ENCODE data around the gene DHRS3. TPM values are rescaled to one million over a fixed set of nuclear protein-coding genes. Genes with fewer than 3 reads are reported as not detected.

DHRS3 gene
- total and polyA plus RNA-seq, 2 of the 13 experiments (the other 11 are each of a cell fraction or from before 2014, with no cell fraction given), result 48.5 to 90.5 TPM

- no peak for ATAC-seq
- DNase-seq (ENCODE audit: low spot score), result no peak
- no peaks in the 10 kb centered on the region for H3K9me3 ChIP-seq (ENCODE audit: low read length)
- H2AFZ ChIP-seq (ENCODE audit: low read length), result no peak overlapping the region
- no peak for FAIRE-seq
- H3K27me3 ChIP-seq (ENCODE audit: control insufficient read depth in 1 of 2, insufficient read depth in 2 of 2, low read length in 2 of 2), result peaks cover 0 to 3% of the 10 kb centered on the region in 2 experiments; a peak in 1 of 5 replicates
- H3K9ac ChIP-seq (ENCODE audit: insufficient read depth, low read depth, low read length), result peak overlapping the region; percentile 97; the same call in 1 of the 2 replicates
- peak overlapping the region; percentile 98 for H3K4me2 ChIP-seq (ENCODE audit: low read depth, low read length)
- no TSS peak for BruUV-seq (replicated peaks)
- no peaks in the 10 kb centered on the region for H3K36me3 ChIP-seq (replicated peaks in 1 of 2; ENCODE audit: control insufficient read depth in 1 of 2, insufficient read depth in 2 of 2, low read length in 2 of 2)
- in situ Hi-C loops (cut with HindIII; ENCODE audit: extremely low pct_ligation_motif_present, low pct_unique_long_range_greater_than_20kb), result loop anchor here (10.0 kb wide), 1 partner anchor 306 kb away; no protein-coding TSS in a partner anchor
- peaks cover 32% of the 10 kb centered on the region for H3K4me1 ChIP-seq (ENCODE audit: insufficient read depth, low read length)
- ChIA-PET POLR2A (interaction anchor here (1.4 to 10.1 kb wide), 11 partner anchors 9 to 306 kb away, joined by 3 to 357 read pairs (median 35); no protein-coding TSS in a partner anchor), CTCF (ENCODE audit: low intra/inter-chr PET ratio, low total read pairs) (interaction anchor here (1.7 to 3.2 kb wide), 3 partner anchors 19 to 349 kb away, joined by 7 to 56 read pairs (median 17); no protein-coding TSS in a partner anchor)
- WGBS (ENCODE audit: low lambda C conversion rate), result 55% methylated on average over 3 of the region's 4 CpGs
- H3K79me2 ChIP-seq (ENCODE audit: insufficient read depth, low read length), result peaks cover 29% of the 10 kb centered on the region
- no peak overlapping the region; a peak in 1 of 6 replicates for H3K4me3 ChIP-seq (replicated peaks in 1 of 3; ENCODE audit: insufficient read depth in 1 of 3, low read depth in 2 of 3, low read length in 3 of 3)
- intact Hi-C loops (cut with micrococcal nuclease; ENCODE audit: unreplicated experiment), result no loop called here
- no peak overlapping the region for H3K27ac ChIP-seq (ENCODE audit: extremely low read length, insufficient read depth, low read length)
- no peaks in the 10 kb centered on the region for H4K20me1 ChIP-seq (ENCODE audit: insufficient read depth, low read length)
- TF ChIP-seq MED8 (CRISPR knock-in tag; IDR thresholded peaks at IDR 0.05; ENCODE audit: insufficient replicate concordance), result no peak
- TF ChIP-seq GRHL1 (CRISPR knock-in tag; conservative IDR thresholded peaks at IDR 0.05), result no peak
- TF ChIP-seq FOXK1 (CRISPR knock-in tag; IDR thresholded peaks at IDR 0.05; ENCODE audit: borderline replicate concordance, low read depth), result no peak
- TF ChIP-seq MEIS2 (CRISPR knock-in tag; IDR thresholded peaks at IDR 0.05), result no peak
These were observed 2.5 kb upstream of the DHRS3 start for GRCh38 chr1:12620488-12620865.
